ENCODE measurements around the gene ADAM12.

The ADAM12 gene

GRCh38 chr10:125983656-125984055 is 404.6 kb downstream of the ADAM12 start:
- TF ChIP-seq EGR1 (IDR thresholded peaks at IDR 0.05): no peak
- TF ChIP-seq TCF12 (IDR thresholded peaks at IDR 0.05; ENCODE audit: low read depth): no peak
- TF ChIP-seq RAD21 (IDR thresholded peaks at IDR 0.05; ENCODE audit: low read depth): no peak
- TF ChIP-seq MAX (IDR thresholded peaks at IDR 0.05): no peak
- TF ChIP-seq TAF1 (IDR thresholded peaks at IDR 0.05; ENCODE audit: low read depth): no peak
- TF ChIP-seq FOXM1 (IDR thresholded peaks at IDR 0.05; ENCODE audit: borderline replicate concordance, low read depth): no peak
- no peak for TF ChIP-seq NFIC (IDR thresholded peaks at IDR 0.05)
- no peak for TF ChIP-seq YY1 (IDR thresholded peaks at IDR 0.05; ENCODE audit: low read depth)
- TF ChIP-seq ZBTB7A (IDR thresholded peaks at IDR 0.05; ENCODE audit: low read depth): no peak
- no peak for TF ChIP-seq CEBPB (IDR thresholded peaks at IDR 0.05)
- TF ChIP-seq REST (IDR thresholded peaks at IDR 0.05; ENCODE audit: low read depth): no peak
- TF ChIP-seq CREB1 (IDR thresholded peaks at IDR 0.05; ENCODE audit: low read depth): no peak
- no peak for TF ChIP-seq TEAD4 (IDR thresholded peaks at IDR 0.05)
- TF ChIP-seq EP300 (IDR thresholded peaks at IDR 0.05; ENCODE audit: borderline replicate concordance): no peak
- no peak for TF ChIP-seq USF1 (IDR thresholded peaks at IDR 0.05)

GRCh38 chr10:125983161-125983560 is 405.1 kb downstream of the ADAM12 start:
- TF ChIP-seq TEAD4 (IDR thresholded peaks at IDR 0.05) (no peak), EP300 (IDR thresholded peaks at IDR 0.05; ENCODE audit: borderline replicate concordance) (no peak), CREB1 (IDR thresholded peaks at IDR 0.05; ENCODE audit: low read depth) (no peak), CEBPB (IDR thresholded peaks at IDR 0.05) (no peak), REST (IDR thresholded peaks at IDR 0.05; ENCODE audit: low read depth) (no peak), NFIC (IDR thresholded peaks at IDR 0.05) (no peak), TAF1 (IDR thresholded peaks at IDR 0.05; ENCODE audit: low read depth) (no peak), ZBTB7A (IDR thresholded peaks at IDR 0.05; ENCODE audit: low read depth) (no peak), MAX (IDR thresholded peaks at IDR 0.05) (no peak), TCF12 (IDR thresholded peaks at IDR 0.05; ENCODE audit: low read depth) (no peak), EGR1 (IDR thresholded peaks at IDR 0.05) (no peak), RAD21 (IDR thresholded peaks at IDR 0.05; ENCODE audit: low read depth) (no peak), USF1 (IDR thresholded peaks at IDR 0.05) (no peak)

- no peak for TF ChIP-seq NFIC (IDR thresholded peaks at IDR 0.05)
- no peak for TF ChIP-seq YY1 (IDR thresholded peaks at IDR 0.05; ENCODE audit: low read depth)
- peak; percentile 89 for TF ChIP-seq RAD21 (IDR thresholded peaks at IDR 0.05; ENCODE audit: low read depth)
Measured at GRCh38 chr10:125982260-125982948, 405.9 kb downstream of the ADAM12 start.

- TF ChIP-seq ZBTB7A (IDR thresholded peaks at IDR 0.05; ENCODE audit: low read depth): no peak
- TF ChIP-seq TEAD4 (IDR thresholded peaks at IDR 0.05): no peak
- no peak for TF ChIP-seq EGR1 (IDR thresholded peaks at IDR 0.05)
- no peak for TF ChIP-seq CREB1 (IDR thresholded peaks at IDR 0.05; ENCODE audit: low read depth)
- TF ChIP-seq YY1 (IDR thresholded peaks at IDR 0.05; ENCODE audit: low read depth): no peak
- no peak for TF ChIP-seq FOXM1 (IDR thresholded peaks at IDR 0.05; ENCODE audit: borderline replicate concordance, low read depth)
- TF ChIP-seq RAD21 (IDR thresholded peaks at IDR 0.05; ENCODE audit: low read depth): no peak
- TF ChIP-seq REST (IDR thresholded peaks at IDR 0.05; ENCODE audit: low read depth): no peak
- no peak for TF ChIP-seq EP300 (IDR thresholded peaks at IDR 0.05; ENCODE audit: borderline replicate concordance)
- TF ChIP-seq NFIC (IDR thresholded peaks at IDR 0.05): no peak
- TF ChIP-seq USF1 (IDR thresholded peaks at IDR 0.05): no peak
- TF ChIP-seq TAF1 (IDR thresholded peaks at IDR 0.05; ENCODE audit: low read depth): no peak
- no peak for TF ChIP-seq TCF12 (IDR thresholded peaks at IDR 0.05; ENCODE audit: low read depth)
- no peak for TF ChIP-seq MAX (IDR thresholded peaks at IDR 0.05)
- TF ChIP-seq CEBPB (IDR thresholded peaks at IDR 0.05): no peak
Measured at GRCh38 chr10:125980521-125981035, 407.7 kb downstream of the ADAM12 start.
